HuH-7.5 (cell line): ENCODE results near the gene F12.
"Not testable (repeated sequence)": the region's sequence is repeated elsewhere in the genome, so short reads cannot be mapped to it uniquely, and the experiment has no call there.

ENCODE experiments used
- DNase-seq: peaks from one replicate; pipeline ENCODE4 v3.0.0; 2011; ENCODE audit warnings: low spot score

The F12 gene

DNA sequence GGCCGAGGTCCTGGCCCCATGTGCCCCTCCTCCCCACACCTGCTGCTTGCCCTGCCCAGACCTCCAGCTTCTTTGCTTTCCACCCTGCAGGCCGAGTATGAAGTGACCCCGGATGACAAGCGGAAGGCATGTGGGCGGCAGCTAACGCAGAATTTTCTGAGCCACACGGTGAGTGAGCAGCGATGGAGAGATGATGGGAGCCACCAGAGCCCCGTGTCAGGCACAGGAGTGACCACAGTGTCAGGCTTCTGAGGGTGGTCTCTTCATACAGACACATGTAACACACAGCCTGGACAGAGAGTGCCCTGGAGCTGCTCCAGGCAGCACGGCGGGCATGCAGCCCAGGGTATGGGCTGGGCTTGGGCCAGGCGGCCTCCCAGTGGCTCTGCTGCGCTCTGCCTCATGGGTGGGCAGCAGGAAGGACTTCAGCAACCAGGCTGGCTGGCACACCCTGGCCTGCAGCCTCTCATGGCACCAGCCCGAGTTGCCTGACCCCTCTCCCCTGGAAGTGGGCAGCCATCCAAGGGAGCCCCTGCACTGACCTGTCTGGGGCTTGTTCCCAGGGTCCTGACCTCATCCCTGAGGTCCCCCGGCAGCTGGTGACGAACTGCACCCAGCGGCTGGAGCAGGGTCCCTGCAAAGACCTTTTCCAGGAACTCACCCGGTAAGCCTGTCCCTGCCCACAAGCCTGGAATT is 22.9 kb upstream of the F12 start:
- no peak for DNase-seq

DNA sequence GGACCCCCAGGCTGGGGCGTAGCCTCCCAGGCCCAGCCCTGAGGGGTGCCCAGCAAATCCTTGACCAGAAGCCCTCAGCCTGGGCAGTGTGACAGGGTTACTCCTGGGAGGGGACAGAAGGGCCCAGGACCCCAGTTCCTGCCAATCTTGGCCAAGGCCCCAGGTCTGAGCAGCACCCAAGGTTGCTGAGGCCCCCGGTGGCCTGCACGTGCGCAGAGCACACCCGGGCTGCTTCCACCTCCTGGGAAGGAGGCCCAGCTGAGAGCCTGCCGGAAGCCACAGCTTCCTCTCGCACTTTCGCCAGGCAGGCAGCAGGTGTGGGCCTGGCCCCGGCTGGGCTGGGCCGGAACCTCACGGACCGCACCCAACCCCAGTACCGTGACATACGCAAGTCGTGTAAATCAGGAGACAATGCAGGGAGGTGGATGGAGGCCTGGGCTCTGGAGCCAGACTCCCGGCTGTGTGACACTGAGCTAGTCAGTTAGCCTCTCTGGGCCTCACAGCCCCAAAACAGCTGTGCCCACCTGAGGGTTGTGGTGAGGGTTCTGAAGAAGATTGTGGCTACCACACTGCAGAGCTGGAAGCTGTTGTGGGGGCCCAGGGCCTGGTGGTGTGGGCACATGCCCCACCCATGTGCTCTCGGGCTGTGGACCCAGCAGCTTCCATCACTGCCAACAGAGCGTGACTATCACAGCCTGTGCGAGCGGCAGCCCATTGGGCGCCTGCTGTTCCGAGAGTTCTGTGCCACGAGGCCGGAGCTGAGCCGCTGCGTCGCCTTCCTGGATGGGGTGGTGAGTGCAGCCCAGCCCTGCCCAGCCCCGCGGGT is 22.2 kb upstream of the F12 start:
- no peak for DNase-seq

DNA sequence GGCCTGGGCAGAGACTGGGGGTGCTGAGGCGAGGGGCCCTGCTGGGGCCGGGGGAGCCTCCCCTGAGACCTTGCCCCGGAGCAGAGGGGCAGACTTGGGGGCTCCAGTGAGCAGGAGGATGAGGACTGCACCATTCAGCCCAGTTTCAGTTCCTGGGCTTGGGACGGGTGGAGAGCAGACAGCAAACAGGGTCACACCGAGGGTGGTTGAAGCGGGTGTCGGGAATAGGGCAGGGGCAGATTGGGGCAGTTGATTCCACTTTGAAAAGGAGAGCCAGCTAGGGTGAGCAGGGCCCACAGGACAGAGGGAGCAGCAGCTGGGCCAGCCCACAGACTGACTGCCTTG is 21.6 kb upstream of the F12 start:
- no peak for DNase-seq

DNA sequence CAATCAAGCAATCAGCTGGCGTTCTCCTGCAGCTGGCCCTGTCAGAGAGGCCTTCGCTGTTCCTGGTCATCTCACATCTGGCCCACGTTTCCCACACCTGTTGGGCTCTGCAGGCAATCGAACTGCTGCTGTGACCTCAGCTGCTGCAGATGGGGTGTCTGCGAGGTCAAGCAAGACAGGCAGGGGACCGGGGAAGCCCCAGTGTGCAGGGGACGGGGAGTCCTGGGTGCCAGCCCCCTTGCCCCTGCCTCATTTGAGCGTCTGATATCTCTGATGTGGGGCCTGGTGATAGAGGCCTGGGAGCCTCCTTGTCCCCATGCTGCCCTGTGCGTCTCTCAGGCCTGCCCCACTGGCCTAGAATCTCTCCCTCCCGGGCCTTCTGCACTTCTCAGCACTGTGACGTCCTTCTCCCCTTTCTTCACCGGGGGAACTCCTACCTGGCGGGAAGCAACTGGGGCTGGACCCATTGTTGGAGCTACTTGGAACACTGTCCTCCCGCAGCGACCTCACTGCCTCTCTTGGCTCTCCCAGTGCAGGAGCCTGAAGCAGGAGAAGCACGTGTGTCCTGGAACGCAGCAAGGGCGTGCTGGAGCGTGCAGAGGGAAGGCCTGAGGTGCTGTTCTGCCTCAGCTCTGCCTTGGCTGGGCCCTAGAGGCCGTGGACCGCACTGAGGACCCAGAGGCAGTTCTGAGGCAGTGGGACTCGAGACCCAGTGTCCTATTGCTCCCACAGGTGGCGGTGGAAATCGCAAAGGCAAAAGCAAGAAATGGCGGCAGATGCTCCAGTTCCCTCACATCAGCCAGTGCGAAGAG is 21.0 kb upstream of the F12 start:
- no peak for DNase-seq

DNA sequence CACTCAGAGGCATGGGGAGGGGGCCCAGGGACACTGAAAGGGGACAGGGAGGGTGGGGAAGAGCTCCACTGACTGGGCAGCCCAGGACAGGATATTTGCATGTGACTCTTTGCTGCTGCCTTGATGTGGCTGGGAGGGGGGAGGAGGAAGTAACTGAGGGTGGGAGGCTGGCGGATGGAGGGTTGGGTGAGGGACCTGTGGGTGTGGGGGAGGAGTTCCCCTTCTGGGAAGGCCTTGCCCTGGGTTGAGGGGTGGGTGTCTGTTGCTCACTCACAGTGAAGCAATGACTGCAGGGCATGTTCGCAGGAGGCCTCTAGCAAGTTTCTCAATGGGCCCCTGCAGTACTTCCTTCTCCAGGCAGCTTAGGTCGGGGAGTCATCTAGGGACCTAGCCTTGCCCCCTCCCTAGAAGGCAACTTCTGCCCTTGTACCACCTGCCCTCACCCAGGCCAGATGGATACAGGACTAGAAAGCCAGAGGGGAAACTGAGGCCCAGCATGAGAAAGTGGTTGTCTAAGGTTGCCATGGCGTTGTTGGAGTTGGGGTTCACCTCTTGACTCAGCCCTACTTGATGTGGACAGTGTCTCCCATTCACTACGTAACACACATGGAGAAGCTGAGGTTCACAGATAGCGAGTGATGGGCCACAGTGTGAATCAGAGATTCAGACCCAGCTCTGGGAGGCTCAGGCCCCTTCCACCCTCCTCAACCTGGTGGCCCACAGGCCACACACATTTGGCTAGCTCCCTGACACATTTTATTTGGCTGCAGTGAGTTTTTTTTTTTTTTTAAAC is 20.1 kb upstream of the F12 start:
- no peak for DNase-seq

DNA sequence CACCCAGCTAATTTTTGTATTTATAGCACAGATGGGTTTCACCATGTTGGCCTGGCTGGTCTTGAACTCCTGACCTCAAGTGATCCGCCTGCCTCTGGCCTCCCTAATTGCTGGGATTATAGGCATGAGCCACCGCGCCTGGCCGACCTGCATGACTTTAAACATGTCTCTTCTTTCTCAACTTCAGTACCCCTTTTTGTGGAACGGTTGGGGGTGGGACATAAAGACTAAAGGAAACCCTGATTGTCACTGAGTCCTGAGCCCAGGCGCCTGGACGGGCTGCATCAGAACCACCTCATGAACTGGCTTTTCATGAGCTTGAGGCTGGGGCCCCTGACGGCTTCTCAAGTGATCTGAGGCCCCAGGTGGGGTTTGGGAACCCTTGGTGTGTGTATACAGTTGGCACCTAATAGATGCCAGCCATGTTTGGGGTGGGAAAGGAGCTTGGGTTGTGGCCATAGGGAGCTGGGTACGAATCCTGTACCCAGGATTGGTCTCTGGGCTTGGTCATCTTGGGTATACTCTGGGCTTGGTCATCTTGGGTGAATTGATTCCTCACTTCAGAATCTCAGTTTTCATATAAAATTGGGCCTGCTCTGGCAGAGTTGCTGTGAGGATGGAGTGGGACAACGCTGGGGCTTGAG is 19.3 kb upstream of the F12 start:
- DNase-seq, result no peak

DNA sequence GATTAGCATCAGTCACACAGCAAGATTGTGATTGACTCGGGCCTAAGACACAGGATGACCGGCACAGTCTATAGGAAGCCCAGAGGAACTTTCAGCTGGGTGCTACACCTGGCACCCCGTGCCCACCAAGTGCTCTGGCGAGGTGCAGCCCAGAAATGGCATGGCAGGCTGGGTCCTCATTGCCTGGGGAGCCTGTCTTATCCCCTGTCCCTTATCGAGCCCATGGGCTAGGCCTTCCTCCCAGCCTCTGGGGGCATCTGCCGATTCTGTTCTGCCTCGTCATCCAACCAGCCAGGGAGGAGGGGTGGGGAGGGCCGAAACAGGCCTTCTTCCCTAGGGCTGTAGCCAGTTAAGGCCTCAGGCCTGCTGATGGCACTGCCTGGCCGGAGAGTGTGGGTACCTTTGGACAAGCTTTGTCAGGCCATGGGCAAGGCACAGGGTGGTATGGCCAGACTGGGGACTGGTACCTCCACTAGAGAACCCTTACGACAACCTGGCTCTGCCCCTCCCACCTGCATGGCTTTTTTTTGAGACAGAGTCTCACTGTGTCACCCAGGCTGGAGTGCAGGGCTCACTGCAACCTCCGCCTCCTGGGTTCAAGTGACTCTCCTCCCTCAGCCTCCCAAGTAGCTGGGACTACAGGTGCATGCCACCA is 18.7 kb upstream of the F12 start:
- DNase-seq, result no peak

DNA sequence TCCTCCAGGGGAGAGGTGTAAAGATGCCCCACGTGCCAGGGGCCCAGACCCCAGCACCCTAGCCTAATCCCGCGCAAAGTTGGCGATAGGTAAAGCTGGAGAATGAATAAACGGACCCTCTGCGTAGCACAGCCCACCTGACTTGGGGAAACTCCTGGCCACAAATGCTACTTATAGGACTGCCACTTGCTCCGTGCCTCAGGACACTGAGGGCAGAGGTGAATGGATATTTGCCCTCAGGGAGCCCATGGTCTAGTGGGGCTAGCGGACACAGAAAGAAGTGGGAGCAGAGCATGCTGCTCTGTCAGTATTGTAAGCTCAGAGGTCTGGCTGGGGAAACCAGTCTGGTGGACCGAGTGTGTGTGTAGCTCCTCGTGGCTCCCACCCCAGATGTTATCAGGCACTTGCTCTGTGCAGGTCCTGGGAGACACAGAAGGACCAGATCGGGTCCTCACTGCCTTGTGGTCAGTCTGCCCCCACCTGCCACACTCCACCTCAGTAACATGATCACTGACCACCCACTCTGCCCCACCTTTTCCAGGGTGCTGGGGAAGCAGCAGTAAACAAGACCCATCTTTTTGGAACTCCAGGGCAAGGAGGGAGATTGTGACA is 18.0 kb upstream of the F12 start:
- peak; percentile 57 for DNase-seq

DNA sequence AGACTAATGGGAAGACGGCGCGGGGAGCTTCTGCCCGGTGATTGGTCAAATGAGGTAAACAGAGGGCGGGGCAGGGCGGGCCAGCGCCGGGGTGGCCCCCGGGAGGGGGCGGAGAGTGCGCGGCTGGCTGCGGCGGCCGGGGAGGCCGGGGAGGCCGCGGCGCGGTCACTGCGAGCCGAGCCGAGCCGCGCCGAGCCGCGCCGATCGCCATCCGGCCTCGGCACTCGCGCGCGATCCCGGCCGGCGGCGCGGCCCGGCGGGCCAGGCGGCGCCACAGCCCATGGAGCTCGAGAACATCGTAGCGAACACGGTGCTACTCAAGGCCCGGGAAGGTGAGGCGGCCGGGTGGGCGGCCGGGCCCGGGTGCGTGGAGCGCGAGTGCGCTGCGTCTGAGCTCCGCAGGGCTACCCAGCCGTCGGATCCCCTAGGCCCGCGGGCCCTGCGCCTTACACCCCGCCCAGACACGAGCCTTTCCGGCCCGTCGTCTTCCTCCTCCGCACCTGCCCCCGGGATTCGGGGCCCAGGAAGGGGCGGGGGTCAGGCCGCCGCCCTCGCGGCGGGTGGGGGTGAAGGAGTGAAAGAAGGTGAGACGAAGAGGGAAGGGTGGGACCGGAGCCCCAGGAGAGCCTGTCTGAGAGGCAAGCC is 17.3 kb upstream of the F12 start, which contains the start of gene GRK6:
Gene GRK6, plus strand, starts transcription at position 111 of the 645 bp plus-strand sequence. Its CDS starts 170 bp downstream, at position 281.
- peak; percentile 72 for DNase-seq

DNA sequence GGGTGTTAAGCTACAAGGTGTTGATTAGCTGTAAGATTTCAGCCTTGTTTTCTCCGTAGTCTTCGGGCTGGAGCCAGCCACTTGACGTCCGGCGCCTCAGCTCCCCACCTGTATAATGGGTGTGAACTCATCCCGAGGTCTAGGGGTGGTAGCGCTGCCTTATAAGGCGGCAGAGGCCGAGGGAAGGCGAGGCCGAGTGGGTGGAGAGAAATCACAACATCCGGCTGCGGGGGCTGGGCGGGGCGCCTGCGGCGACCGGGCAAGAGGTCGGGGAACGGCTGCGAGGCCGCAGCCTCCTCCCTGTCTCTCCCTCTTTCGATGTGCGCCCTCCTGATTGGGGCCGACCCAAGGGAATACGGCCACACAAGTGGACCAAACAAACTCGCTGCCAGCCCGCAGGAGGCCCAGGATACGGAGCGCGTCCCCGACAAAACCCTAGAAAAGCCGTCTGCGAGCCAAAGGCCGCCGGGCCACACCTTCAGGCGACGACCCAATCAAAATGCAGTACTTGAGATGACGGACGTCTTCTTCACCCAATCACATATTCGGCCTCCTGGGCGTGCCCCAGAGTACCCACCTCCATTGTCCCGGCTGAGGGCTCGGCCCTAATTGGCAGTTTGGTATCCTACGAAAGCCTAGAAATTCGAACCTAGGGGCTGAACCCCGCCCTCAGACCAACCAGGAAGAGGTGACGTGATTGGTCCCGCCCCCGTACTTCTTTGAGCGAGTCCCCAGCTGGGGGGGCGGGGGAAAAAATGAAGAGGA is 16.6 kb upstream of the F12 start:
- peak; percentile 100 for DNase-seq

DNA sequence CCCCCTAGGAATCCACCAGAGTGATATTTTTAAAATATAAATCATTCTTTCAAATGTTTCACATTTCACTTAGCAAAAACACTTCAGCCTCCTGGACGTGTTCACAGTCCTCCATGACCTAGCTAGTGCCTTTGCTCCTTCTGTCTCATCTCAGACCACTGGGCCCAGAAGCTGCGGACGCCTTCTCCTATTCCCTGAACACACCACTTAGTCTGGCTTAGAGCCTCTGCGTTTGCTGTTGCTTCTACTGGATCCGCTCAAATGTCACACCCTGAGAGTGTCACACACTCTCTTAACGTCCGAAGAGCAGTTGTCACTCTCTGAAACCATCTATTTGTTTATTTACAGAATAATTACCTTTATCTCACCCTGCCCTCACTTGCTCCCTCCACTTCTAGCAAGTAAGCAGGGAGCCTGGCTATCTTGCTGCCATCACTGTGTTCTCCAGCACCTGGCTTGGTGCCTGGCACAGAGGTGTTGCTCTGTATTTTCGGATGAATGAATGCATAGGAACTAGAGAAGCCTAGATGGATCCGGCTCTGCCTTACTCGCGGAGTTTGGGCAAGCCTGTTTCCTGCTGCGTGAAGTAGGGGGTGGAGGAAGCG is 15.9 kb upstream of the F12 start:
- DNase-seq, result no peak

DNA sequence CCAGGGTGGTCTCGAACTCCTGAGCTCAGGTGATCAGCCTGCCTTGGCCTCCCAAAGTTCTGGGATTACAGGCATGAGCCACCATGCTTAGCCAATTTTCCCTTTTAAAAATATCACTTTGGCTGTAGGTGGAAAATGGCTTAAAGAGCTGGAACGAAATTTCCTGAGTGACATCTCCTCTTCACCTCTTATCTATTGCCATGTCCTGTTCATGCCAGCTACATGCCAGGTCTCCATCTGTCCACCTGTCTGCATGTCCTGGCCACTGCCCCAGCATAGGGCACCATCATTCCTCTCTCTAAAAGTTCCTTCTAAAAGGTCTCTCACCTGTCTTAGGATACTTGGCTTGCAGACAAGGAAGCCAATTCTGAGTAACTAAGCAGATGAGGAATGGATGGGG is 14.3 kb upstream of the F12 start:
- DNase-seq, result no peak

DNA sequence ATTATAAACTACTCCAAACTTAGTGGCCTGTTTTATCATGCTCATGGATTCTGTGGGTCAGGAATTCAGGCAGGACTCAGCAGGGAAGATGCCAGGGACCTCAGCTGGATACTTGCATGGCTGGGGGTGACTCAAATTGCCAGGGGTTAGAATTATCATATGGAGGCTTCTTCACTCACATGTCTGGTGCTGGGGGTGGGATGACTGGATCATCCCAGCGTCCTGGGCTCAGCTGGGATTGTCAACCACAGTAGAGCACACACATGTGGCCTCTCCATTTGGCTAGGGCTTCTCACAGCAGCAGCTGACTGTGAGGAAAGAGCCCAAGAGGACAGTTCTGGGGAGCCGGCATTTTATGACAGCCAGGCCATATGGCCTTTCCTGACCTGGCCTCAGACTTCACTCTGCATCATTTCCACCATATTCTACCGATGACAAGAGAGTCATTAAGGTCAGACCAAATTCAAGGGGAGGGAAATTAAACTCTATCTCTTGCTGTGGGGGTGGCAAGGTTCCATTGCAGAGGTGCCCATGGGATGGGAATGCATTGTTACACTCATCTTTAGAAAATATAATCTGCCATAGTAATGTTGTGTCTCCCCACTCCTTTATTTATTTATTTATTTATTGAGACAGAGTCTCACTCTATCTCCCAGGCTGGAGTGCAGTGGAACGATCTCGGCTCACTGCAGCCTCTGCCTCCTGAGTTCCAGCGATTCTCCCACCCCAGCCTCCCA is 11.9 kb upstream of the F12 start:
- no peak for DNase-seq

DNA sequence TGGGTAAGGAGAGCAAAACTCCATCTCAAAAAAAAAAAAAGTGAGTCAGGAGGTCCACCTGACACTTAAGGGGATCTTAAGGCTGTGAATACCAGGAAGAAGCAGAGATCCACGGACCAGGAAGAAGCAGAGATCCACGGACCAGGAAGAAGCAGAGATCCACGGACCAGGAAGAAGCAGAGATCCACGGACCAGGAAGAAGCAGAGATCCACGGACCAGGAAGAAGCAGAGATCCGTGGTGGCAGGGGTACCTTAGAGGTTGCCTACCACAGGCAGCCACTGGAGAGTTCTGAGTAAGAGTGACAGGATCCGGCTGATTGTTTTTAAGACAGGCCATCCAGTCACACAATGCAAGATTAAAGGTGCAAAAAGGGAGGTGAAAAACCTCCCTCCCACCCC is 11.1 kb upstream of the F12 start:
- DNase-seq, result not testable (repeated sequence)

DNA sequence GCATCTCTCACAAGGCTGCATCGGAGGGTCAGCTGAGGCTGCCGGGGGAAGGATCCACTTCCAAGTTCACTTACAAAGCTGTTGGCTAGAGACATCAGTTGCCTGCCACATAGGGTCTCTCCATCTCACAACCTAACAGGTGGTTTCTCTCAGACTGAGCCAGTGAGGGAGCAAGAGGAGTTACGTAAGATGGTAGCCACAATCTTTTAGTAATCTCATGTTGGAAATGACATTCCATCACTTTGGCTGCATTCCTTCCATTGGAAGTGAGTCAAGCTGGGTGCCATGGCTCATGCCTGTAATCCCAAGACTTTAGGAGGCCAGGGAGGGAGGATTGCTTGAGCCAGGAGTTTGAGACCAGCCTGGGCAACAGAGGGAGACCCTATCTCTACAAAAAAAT is 9.7 kb upstream of the F12 start:
- no peak for DNase-seq

DNA sequence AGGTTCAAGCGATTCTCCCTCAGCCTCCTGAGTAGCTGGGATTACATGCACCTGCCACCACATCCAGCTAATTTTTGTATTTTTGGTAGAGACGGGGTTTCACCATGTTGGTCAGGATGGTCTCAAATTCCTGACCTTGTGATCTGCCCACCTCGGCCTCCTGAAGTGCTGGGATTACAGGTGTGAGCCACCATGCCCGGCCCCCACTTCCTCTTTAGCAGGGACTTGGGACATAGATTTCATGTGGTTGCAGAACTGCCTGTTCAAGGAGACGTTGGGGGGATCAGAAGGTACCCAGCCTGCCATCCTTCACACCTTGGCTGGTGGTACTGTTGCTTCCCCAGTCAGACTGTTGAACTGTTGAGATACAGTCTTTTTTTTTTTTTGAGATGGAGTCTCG is 7.7 kb upstream of the F12 start:
- DNase-seq, result not testable (repeated sequence)

DNA sequence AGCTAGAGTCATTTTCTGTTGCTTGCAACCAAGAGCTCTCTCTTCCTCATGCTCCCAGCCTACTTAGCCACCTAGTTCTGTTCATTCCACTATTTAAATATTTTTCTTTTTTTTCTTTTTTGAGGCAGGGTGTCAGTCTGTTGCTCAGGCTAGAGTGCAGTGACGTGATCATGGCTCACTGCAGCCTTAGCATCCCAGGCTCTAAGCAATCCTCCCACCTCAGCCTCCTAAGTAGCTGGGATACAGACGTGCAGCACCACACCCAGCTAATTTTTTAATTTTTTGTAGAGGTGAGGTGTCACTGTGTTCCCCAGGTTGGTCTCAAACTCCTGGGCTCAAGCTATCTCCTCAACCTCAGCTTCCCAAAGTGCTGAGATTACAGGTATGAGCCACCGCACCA is 5.1 kb upstream of the F12 start:
- no peak for DNase-seq

DNA sequence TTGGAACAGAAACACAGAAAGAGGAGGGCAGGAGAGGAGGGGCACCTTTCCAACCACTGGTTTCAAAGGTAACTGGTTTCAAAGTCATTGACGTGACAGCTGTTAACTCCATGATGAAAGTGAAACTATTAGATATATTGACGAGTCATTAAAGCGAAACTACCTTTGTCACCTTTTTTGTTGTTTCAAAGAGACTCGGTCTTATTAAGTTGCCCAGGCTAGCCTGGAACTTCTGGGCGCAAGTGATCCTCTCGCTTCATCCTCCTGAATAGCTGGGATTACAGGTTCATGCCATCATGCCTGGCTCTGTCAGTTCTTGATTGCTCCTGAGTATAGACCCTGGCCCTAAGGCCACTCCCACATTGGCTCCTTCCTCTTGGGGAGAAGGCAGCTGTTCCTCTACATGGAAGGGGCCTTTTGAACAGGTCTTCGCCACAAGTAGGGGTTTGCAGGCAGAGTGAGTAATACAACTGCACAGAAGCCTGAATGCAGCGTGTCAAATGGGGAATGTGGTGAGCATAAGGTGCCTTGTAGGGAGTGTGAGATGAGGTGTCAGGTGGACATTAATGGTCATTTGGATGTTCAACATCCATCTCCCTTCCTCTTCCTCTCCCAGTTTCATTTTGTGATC is 3.4 kb upstream of the F12 start:
- DNase-seq, result no peak
